ENCODE measurements around the gene TTC22.

The TTC22 gene

DNA sequence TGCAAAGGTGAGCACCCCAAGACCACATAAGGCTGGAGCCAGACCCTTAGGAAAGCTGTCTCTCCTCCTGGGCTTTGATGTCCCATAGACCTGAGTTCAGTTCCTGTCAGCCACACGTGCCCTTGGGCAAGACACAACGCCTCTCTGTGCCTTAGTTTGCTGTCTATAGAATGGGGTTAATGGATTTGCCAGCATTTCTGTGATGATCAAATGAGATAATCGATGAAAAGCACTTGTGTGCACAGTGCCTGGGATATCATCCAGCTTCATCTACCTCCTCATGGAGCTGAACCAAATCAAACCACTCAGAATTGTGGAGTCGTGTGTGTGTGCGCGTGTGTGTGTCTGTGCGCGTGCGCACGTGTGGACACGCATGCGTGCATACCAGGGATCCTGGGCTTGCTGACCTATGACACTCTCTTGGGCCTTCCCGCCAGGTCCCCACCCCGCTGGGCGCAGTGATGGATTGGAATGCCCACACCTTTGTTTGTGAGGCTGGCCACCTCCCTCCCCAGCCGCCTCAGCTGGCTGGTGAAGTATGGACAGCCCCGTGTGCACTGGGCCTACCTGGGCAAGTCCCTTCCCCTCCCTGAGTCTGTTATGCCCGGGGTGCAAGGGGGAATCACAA is 5.2 kb downstream of the TTC22 start:
- no peaks in the 10 kb centered on the region for H3K9me3 ChIP-seq (ENCODE audit: low read length)
- H3K36me3 ChIP-seq (ENCODE audit: insufficient read depth, low read length) = no peaks in the 10 kb centered on the region
- H3K4me1 ChIP-seq (ENCODE audit: insufficient read depth, low read length, severe bottlenecking) = peaks cover 5% of the 10 kb centered on the region
- H3K27ac ChIP-seq (ENCODE audit: low read depth, low read length, poor library complexity, severe bottlenecking) = no peak overlapping the region
- H3K4me3 ChIP-seq (ENCODE audit: low read depth, low read length, poor library complexity, severe bottlenecking) = no peak overlapping the region
- no peaks in the 10 kb centered on the region for H3F3A ChIP-seq (ENCODE audit: insufficient read depth, low read length)
- no peak overlapping the region for H3K4me2 ChIP-seq (ENCODE audit: low read length)
- no peaks in the 10 kb centered on the region for H3K9me2 ChIP-seq (ENCODE audit: low read depth, low read length)
- no peaks in the 10 kb centered on the region for H3K27me3 ChIP-seq (ENCODE audit: insufficient read depth, low read length)
- H3K9ac ChIP-seq (ENCODE audit: low read length) = no peak overlapping the region
- H4K20me1 ChIP-seq (ENCODE audit: insufficient read depth, low read length) = no peaks in the 10 kb centered on the region
- TF ChIP-seq EZH2 (IDR thresholded peaks at IDR 0.05; ENCODE audit: borderline replicate concordance, low read length) = no peak
- TF ChIP-seq, protein P1, sequence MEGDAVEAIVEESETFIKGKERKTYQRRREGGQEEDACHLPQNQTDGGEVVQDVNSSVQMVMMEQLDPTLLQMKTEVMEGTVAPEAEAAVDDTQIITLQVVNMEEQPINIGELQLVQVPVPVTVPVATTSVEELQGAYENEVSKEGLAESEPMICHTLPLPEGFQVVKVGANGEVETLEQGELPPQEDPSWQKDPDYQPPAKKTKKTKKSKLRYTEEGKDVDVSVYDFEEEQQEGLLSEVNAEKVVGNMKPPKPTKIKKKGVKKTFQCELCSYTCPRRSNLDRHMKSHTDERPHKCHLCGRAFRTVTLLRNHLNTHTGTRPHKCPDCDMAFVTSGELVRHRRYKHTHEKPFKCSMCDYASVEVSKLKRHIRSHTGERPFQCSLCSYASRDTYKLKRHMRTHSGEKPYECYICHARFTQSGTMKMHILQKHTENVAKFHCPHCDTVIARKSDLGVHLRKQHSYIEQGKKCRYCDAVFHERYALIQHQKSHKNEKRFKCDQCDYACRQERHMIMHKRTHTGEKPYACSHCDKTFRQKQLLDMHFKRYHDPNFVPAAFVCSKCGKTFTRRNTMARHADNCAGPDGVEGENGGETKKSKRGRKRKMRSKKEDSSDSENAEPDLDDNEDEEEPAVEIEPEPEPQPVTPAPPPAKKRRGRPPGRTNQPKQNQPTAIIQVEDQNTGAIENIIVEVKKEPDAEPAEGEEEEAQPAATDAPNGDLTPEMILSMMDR (IDR thresholded peaks at IDR 0.05; ENCODE audit: low read length) = no peak
- no peak overlapping the region for H2AFZ ChIP-seq (ENCODE audit: low read length)
- H3K79me2 ChIP-seq (ENCODE audit: insufficient read depth, low read length) = no peaks in the 10 kb centered on the region

DNA sequence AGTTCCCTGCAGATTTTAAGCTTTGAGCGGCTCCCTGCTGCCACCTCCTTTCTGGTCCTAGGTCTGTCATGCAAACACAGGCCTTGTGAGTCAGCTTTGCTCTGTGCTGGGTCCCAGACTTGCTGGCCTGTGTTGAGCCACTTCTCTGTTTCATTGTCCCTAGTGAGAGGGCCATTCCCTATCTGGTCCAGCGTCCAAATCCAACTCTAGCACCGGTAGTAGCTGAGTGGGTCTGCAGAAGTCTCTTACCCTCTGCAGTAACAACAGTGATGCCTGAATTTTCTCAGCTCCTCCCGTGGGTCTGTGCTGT is 5.8 kb downstream of the TTC22 start:
- TF ChIP-seq, protein P1 (IDR thresholded peaks at IDR 0.05; ENCODE audit: low read length) = no peak
- no peak for TF ChIP-seq EZH2 (IDR thresholded peaks at IDR 0.05; ENCODE audit: borderline replicate concordance, low read length)
- Histone ChIP-seq H3K9ac (ENCODE audit: low read length) (no peak overlapping the region), H3K9me3 (ENCODE audit: low read length) (no peaks in the 10 kb centered on the region), H3K27ac (ENCODE audit: low read depth, low read length, poor library complexity, severe bottlenecking) (no peak overlapping the region), H3K4me2 (ENCODE audit: low read length) (no peak overlapping the region), H3K4me1 (ENCODE audit: insufficient read depth, low read length, severe bottlenecking) (no peaks in the 10 kb centered on the region), H3K9me2 (ENCODE audit: low read depth, low read length) (no peaks in the 10 kb centered on the region), H2AFZ (ENCODE audit: low read length) (no peak overlapping the region), H4K20me1 (ENCODE audit: insufficient read depth, low read length) (no peaks in the 10 kb centered on the region), H3F3A (ENCODE audit: insufficient read depth, low read length) (no peaks in the 10 kb centered on the region), H3K27me3 (ENCODE audit: insufficient read depth, low read length) (no peaks in the 10 kb centered on the region), H3K36me3 (ENCODE audit: insufficient read depth, low read length) (no peaks in the 10 kb centered on the region), H3K79me2 (ENCODE audit: insufficient read depth, low read length) (no peaks in the 10 kb centered on the region), H3K4me3 (ENCODE audit: low read depth, low read length, poor library complexity, severe bottlenecking) (no peak overlapping the region)

DNA sequence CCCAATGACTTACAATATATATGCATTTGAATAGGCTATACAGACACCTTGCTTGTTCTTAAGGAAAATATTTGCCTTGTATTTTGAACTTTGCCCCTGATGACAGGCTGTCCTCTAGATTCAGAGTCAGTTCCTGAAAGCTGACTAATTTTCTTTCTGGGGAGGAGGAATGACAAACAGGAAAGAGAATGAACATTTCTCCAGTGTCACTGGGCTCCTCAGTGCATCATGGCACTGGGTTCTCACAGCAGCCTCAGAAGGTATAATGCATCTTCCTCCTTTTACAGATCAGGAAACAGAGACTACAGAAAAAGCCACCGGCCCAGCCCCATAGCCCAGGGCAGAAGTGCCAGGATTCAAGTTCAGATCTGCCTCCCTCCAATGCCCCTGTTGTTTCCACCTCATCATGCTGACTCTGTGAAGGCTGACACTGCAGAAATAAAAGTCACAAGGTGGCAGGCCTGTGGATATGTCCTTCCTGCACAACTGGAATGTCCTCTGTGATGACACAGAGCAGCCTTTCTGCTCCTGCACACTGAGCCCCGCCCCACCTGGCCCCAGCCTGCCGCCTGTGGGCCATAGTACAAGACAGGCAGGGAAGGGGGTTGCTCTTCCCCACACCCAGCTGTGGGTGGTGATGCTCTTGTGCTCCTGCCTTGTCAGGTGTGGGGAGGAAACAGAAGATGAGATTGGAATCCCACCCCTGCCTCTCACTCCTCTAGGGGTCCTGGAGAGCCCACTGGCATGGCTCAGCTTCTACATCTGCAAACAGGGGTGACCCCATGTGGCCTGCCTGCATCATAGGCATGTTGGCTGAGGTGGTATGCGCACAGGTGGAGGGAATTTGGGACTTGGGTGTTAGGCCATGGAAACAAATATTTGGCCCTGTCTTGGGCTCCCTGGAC is 6.4 kb downstream of the TTC22 start:
- Histone ChIP-seq H3K4me2 (ENCODE audit: low read length) (no peak overlapping the region), H3K4me1 (ENCODE audit: insufficient read depth, low read length, severe bottlenecking) (no peaks in the 10 kb centered on the region), H3F3A (ENCODE audit: insufficient read depth, low read length) (no peaks in the 10 kb centered on the region), H4K20me1 (ENCODE audit: insufficient read depth, low read length) (no peaks in the 10 kb centered on the region), H3K4me3 (ENCODE audit: low read depth, low read length, poor library complexity, severe bottlenecking) (no peak overlapping the region), H3K27ac (ENCODE audit: low read depth, low read length, poor library complexity, severe bottlenecking) (no peak overlapping the region), H3K9me2 (ENCODE audit: low read depth, low read length) (no peaks in the 10 kb centered on the region), H3K9ac (ENCODE audit: low read length) (no peak overlapping the region), H2AFZ (ENCODE audit: low read length) (no peak overlapping the region), H3K79me2 (ENCODE audit: insufficient read depth, low read length) (no peaks in the 10 kb centered on the region), H3K27me3 (ENCODE audit: insufficient read depth, low read length) (no peaks in the 10 kb centered on the region), H3K9me3 (ENCODE audit: low read length) (no peaks in the 10 kb centered on the region), H3K36me3 (ENCODE audit: insufficient read depth, low read length) (no peaks in the 10 kb centered on the region)
- TF ChIP-seq, protein P1 (IDR thresholded peaks at IDR 0.05; ENCODE audit: low read length) = no peak
- no peak for TF ChIP-seq EZH2 (IDR thresholded peaks at IDR 0.05; ENCODE audit: borderline replicate concordance, low read length)
